SK-N-SH treated with all-trans-retinoic acid at 6 μM for 48 hours (cell line): Measurements from ENCODE around the gene CACNB2.

ENCODE experiments used
- ATAC-seq: fragments of 200-7000 bp; cut with Tn5 transposase; 3 replicates; pipeline ENCODE4 v1.9.1; 2020; ENCODE audit warnings: mild to moderate bottlenecking, moderate library complexity
- ARNTL ChIP-seq: fragments of 450-650 bp; formaldehyde crosslinking; IDR thresholded peaks from 2 replicates; pipeline ENCODE4 v1.5.0; 2020; ENCODE audit warnings: low read depth, mild to moderate bottlenecking, moderate library complexity, borderline replicate concordance
- BACH2 ChIP-seq: fragments of 250-450 bp; sonication (Bioruptor Pico); IDR thresholded peaks from 2 replicates; pipeline ENCODE4 v1.9.0; 2021; ENCODE audit warnings: mild to moderate bottlenecking, borderline replicate concordance
- CSDC2 ChIP-seq: fragments of 250-450 bp; sonication (Bioruptor Pico); IDR thresholded peaks from 2 replicates; pipeline ENCODE4 v1.5.0; 2020; ENCODE audit warnings: mild to moderate bottlenecking, moderate library complexity
- GLIS3 ChIP-seq: fragments of 250-450 bp; sonication (Bioruptor Pico); IDR thresholded peaks from 2 replicates; pipeline ENCODE4 v1.5.0; 2020; ENCODE audit warnings: mild to moderate bottlenecking, moderate library complexity
- ISL1 ChIP-seq: fragments of 250-450 bp; sonication (Bioruptor Pico); IDR thresholded peaks from 2 replicates; pipeline ENCODE4 v2.1.2; 2022; ENCODE audit warnings: mild to moderate bottlenecking, moderate library complexity
- OSR1 ChIP-seq: fragments of 250-450 bp; sonication (Bioruptor Pico); IDR thresholded peaks from 2 replicates; pipeline ENCODE4 v1.8.0; 2022; ENCODE audit warnings: moderate library complexity, mild to moderate bottlenecking, inconsistent platforms
- PPARA ChIP-seq: fragments of 250-450 bp; sonication (Bioruptor Pico); IDR thresholded peaks from 2 replicates; pipeline ENCODE4 v1.5.0; 2020; ENCODE audit warnings: mild to moderate bottlenecking, borderline replicate concordance
- RARB ChIP-seq: fragments of 250-450 bp; sonication (Bioruptor Pico); IDR thresholded peaks from 2 replicates; pipeline ENCODE4 v1.8.0; 2021; ENCODE audit warnings: mild to moderate bottlenecking, moderate library complexity
- SNAI2 ChIP-seq: fragments of 250-450 bp; sonication (Bioruptor Pico); IDR thresholded peaks from 2 replicates; pipeline ENCODE4 v1.5.0; 2020; ENCODE audit warnings: mild to moderate bottlenecking, moderate library complexity
- TCF4 ChIP-seq: fragments of 250-450 bp; sonication (Bioruptor Pico); IDR thresholded peaks from 2 replicates; pipeline ENCODE4 v1.8.0; 2021; ENCODE audit warnings: mild to moderate bottlenecking, moderate library complexity, borderline replicate concordance
- TOX ChIP-seq: fragments of 250-450 bp; sonication (Bioruptor Pico); IDR thresholded peaks from 2 replicates; pipeline ENCODE4 v1.8.0; 2021; ENCODE audit warnings: mild to moderate bottlenecking, moderate library complexity, borderline replicate concordance
- TSHZ2 ChIP-seq: fragments of 250-450 bp; sonication (Bioruptor Pico); IDR thresholded peaks from 2 replicates; pipeline ENCODE4 v1.5.0; 2020; ENCODE audit warnings: mild to moderate bottlenecking, moderate library complexity
- ZC3H10 ChIP-seq: fragments of 250-450 bp; sonication (Bioruptor Pico); IDR thresholded peaks from 2 replicates; pipeline ENCODE4 v1.5.1; 2021; ENCODE audit warnings: mild to moderate bottlenecking, moderate library complexity
- ZFP30 ChIP-seq: fragments of 450-650 bp; formaldehyde crosslinking; IDR thresholded peaks from 2 replicates; pipeline ENCODE4 v1.5.0; 2022; ENCODE audit warnings: mild to moderate bottlenecking, moderate library complexity
- ZNF565 ChIP-seq: fragments of 450-650 bp; formaldehyde crosslinking; conservative IDR thresholded peaks from 2 replicates; pipeline ENCODE4 v1.5.0; 2020; ENCODE audit warnings: low read depth, mild to moderate bottlenecking, moderate library complexity
- ZNF70 ChIP-seq: fragments of 450-650 bp; formaldehyde crosslinking; IDR thresholded peaks from 2 replicates; pipeline ENCODE4 v1.5.0; 2020; ENCODE audit warnings: mild to moderate bottlenecking, moderate library complexity
- ZNF8 ChIP-seq: fragments of 450-650 bp; formaldehyde crosslinking; IDR thresholded peaks from 2 replicates; pipeline ENCODE4 v1.5.0; 2020; ENCODE audit warnings: mild to moderate bottlenecking, moderate library complexity
- TF ChIP-seq, protein P1 (sequence below): fragments of 250-450 bp; sonication (Bioruptor Pico); IDR thresholded peaks from 2 replicates; pipeline ENCODE4 v1.8.0; 2021; ENCODE audit warnings: low read depth, mild to moderate bottlenecking, moderate library complexity, borderline replicate concordance
- TF ChIP-seq, protein P2 (sequence below): fragments of 250-450 bp; sonication (Bioruptor Pico); IDR thresholded peaks from 2 replicates; pipeline ENCODE4 v1.5.1; 2020; ENCODE audit warnings: low read depth, mild to moderate bottlenecking, moderate library complexity
- TF ChIP-seq, protein P3 (sequence below): fragments of 250-450 bp; sonication (Bioruptor Pico); IDR thresholded peaks from 2 replicates; pipeline ENCODE4 v1.5.1; 2021; ENCODE audit warnings: mild to moderate bottlenecking, moderate library complexity

Gene CACNB2

DNA sequence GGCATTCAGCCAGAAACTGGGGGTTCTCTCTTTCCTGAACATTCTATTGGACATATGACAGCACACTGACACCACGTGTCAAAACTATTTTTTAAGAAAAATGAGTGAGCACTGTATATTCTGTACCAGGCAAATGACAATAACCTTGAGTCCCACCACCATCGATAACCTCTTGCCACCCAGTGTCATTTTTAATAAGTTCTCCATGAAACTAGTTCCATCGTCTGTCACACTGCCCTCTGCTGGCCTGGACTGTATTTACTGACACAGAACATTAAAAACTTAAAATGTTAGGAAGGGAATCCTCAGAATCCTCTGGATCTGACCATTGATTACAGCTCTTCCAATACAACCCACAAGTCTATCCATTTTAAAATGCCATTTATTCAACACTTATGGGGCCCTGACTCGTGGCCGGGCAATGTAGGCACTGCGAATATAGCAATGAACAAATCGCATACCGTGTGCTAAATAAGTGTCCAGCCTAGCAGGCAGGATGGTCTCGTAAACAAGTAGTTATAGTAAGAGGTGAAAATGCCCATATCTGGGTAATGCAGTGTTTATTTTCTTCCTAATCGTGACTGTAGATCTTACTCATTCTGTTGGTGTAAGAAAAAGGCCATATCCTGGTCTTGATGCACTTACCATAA is 35.9 kb upstream of the CACNB2 start:
- TF ChIP-seq TCF4 (CRISPR knock-in tag): no peak
- no peak for TF ChIP-seq ZFP30
- TF ChIP-seq RARB: no peak
- TF ChIP-seq TSHZ2 (CRISPR knock-in tag): no peak
- no peak for TF ChIP-seq ZNF8
- no peak for TF ChIP-seq BACH2 (CRISPR knock-in tag)
- no peak for TF ChIP-seq ZNF565 (CRISPR knock-in tag)
- TF ChIP-seq, all 23 proteins: peak for 0
- ATAC-seq: 0 out of 3 replicates have a peak, but pooled peaks have one; percentile 36

GRCh38 chr10:18109341-18109870 is 30.8 kb upstream of the CACNB2 start:
- TF ChIP-seq GLIS3 (no peak), TCF4 (CRISPR knock-in tag) (no peak), RARB (no peak), PPARA (no peak), ZNF8 (no peak), ZNF70 (CRISPR knock-in tag) (no peak), TOX (CRISPR knock-in tag) (no peak), CSDC2 (CRISPR knock-in tag) (no peak), ISL1 (no peak)
- TF ChIP-seq, protein P1, sequence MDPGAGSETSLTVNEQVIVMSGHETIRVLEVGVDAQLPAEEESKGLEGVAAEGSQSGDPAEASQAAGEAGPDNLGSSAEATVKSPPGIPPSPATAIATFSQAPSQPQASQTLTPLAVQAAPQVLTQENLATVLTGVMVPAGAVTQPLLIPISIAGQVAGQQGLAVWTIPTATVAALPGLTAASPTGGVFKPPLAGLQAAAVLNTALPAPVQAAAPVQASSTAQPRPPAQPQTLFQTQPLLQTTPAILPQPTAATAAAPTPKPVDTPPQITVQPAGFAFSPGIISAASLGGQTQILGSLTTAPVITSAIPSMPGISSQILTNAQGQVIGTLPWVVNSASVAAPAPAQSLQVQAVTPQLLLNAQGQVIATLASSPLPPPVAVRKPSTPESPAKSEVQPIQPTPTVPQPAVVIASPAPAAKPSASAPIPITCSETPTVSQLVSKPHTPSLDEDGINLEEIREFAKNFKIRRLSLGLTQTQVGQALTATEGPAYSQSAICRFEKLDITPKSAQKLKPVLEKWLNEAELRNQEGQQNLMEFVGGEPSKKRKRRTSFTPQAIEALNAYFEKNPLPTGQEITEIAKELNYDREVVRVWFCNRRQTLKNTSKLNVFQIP (CRISPR knock-in tag): no peak
- TF ChIP-seq, all 23 proteins: peak for 0

GRCh38 chr10:18113881-18114280 is 26.3 kb upstream of the CACNB2 start:
- ATAC-seq: no peak
- TF ChIP-seq CSDC2 (CRISPR knock-in tag): no peak
- TF ChIP-seq, protein P1 (CRISPR knock-in tag): no peak
- TF ChIP-seq ZNF565 (CRISPR knock-in tag): no peak
- TF ChIP-seq, protein P2, sequence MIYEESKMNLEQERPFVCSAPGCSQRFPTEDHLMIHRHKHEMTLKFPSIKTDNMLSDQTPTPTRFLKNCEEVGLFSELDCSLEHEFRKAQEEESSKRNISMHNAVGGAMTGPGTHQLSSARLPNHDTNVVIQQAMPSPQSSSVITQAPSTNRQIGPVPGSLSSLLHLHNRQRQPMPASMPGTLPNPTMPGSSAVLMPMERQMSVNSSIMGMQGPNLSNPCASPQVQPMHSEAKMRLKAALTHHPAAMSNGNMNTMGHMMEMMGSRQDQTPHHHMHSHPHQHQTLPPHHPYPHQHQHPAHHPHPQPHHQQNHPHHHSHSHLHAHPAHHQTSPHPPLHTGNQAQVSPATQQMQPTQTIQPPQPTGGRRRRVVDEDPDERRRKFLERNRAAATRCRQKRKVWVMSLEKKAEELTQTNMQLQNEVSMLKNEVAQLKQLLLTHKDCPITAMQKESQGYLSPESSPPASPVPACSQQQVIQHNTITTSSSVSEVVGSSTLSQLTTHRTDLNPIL: no peak
- TF ChIP-seq ZNF70 (CRISPR knock-in tag): no peak
- TF ChIP-seq ZC3H10 (CRISPR knock-in tag): no peak
- TF ChIP-seq ISL1: no peak
- TF ChIP-seq TSHZ2 (CRISPR knock-in tag): no peak
- TF ChIP-seq BACH2 (CRISPR knock-in tag): no peak

More at GRCh38 chr10:18109341-18109870, 30.8 kb upstream of the CACNB2 start:
- ATAC-seq: no peak

- no peak for ATAC-seq
- TF ChIP-seq, protein P3, sequence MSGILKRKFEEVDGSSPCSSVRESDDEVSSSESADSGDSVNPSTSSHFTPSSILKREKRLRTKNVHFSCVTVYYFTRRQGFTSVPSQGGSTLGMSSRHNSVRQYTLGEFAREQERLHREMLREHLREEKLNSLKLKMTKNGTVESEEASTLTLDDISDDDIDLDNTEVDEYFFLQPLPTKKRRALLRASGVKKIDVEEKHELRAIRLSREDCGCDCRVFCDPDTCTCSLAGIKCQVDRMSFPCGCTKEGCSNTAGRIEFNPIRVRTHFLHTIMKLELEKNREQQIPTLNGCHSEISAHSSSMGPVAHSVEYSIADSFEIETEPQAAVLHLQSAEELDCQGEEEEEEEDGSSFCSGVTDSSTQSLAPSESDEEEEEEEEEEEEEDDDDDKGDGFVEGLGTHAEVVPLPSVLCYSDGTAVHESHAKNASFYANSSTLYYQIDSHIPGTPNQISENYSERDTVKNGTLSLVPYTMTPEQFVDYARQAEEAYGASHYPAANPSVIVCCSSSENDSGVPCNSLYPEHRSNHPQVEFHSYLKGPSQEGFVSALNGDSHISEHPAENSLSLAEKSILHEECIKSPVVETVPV: no peak
- no peak for TF ChIP-seq ISL1
- TF ChIP-seq ARNTL (CRISPR knock-in tag): no peak
- TF ChIP-seq SNAI2: no peak
- no peak for TF ChIP-seq PPARA
- no peak for TF ChIP-seq ZFP30
- no peak for TF ChIP-seq TSHZ2 (CRISPR knock-in tag)
- TF ChIP-seq OSR1: no peak
These were observed 22.9 kb upstream of the CACNB2 start for GRCh38 chr10:18117276-18117675.
